GM18520 (cell line): ENCODE data around the gene THOC5.
"Not testable (repeated sequence)": the region's sequence is repeated elsewhere in the genome, so short reads cannot be mapped to it uniquely, and the experiment has no call there.

Experiments used
- ATAC-seq: cut with Tn5 transposase; IDR thresholded peaks from one replicate; pipeline ENCODE4 v1.9.1; 2021; ENCODE audit not compliant: unreplicated experiment

The THOC5 gene

DNA sequence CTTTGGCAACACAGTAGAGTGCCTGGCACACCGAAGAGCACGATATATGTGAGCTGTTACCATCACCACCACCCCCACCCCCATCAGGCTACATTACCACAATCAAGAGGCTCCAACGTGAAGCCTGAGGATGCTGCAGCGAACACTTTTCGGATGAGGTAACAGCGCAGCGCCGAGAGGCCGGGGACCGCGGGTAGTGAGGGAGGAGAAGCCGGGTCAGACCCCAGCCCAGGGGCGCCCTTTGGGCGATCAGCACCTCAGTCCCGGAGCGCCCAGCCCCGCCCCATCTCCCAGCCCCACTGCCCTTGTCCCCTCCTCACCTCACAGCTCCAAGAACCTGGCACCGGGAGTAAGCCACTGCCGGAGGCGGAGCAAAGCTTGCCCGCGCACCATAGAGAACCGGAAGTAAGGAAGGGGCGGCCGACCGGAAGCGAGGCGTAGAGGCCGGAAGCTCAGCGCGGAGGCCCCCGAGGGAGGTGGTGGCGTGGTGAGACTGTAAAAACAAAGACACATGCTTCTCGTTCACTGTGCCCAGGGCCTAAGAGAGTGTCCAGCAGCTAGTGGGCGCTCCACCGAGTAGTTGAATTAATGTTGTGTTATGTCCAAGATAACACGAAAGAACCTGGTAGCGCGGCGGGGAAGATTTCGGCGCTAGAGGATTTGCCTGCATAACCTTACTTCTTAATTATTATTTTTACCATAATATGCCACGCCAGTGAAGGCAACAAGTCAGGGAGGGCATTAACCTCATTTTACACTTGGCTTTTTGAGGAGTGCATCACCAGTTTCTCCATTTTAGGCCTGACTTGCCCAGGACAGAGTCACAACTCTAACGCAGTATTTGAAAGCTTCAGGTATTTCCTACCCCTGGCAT is at the start of gene THOC5:
Gene THOC5 (minus strand): TSS at position 407 of the 874 bp plus-strand sequence. CDS start 4,610 bp downstream, outside the sequence.
- ATAC-seq, result peak; percentile 93

DNA sequence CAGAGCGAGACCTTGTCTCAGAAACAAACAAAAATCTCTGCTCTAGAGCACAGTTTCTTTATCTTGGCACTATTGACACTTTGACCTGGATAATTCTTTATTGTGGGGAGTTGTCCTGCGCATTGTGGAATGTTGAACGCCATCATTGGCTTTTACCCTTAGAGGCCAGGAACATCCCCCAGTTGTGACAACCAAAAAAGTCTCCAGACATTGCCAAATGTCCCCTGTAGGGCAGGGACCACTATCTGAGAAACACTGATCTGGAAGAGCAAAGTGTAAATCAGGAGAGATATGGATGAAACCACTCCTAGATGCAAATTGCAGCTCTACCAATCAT is 45.1 kb upstream of the THOC5 start:
- no peak for ATAC-seq

DNA sequence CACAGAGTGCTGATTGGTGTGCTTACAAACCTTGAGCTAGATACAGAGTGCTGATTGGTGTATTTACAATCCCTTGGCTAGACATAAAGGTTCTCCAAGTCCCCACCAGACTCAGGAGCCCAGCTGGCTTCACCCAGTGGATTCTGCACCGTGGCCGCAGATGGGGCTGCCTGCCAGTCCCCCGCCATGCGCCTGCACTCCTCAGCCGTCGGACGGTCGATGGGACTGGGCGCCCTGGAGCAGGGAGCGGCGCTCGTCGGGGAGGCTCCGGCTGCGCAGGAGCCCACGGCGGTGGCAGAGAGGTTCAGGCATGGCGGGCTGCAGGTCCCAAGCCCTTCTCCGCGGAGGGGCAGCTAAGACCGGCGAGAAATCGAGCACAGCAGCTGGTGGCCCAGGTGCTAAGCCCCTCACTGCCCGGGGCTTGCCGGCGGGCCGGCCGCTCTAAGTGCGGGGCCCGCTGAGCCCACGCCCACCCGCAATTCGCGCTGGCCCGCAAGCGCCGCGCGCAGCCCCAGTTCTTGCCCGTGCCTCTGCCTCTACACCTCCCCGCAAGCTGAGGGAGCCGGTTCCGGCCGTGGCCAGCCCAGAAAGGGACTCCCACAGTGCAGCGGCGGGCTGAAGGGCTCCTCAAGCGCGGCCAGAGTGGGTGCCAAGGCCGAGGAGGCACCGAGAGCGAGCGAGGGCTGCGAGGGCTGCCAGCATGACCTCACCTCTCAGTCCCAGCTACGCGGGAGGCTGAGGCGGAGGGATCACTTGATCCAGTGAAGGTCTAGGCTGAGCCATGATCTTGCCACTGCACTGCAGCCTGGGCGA is 44.5 kb upstream of the THOC5 start:
- not testable (repeated sequence) for ATAC-seq

DNA sequence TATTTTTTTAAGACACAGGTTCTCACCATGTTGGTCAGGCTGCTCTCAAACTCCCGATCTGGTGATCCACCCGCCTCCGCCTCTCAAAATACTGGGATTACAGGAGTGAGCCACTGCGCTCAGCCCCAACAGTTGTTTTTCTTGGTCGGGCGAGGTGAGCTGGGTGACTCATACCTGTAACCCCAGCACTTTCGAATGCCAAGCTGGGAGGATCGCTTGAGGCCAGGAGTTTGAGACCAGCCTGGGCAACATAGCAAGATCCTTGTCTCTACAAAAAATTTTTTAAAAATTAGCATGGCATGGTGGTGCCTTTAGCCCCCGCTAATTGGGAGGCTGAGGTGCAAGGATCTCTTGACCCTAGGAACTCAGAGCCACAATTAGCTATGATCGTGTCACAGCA is 42.9 kb upstream of the THOC5 start:
- ATAC-seq, result no peak

- not testable (repeated sequence) for ATAC-seq
Observed at GRCh38 chr22:29594447-29594846, 40.9 kb upstream of the THOC5 start.

GRCh38 chr22:29593923-29594322 is 40.4 kb upstream of the THOC5 start:
- no peak for ATAC-seq

- ATAC-seq, result no peak
Observed at GRCh38 chr22:29587938-29588699, 34.6 kb upstream of the THOC5 start.

DNA sequence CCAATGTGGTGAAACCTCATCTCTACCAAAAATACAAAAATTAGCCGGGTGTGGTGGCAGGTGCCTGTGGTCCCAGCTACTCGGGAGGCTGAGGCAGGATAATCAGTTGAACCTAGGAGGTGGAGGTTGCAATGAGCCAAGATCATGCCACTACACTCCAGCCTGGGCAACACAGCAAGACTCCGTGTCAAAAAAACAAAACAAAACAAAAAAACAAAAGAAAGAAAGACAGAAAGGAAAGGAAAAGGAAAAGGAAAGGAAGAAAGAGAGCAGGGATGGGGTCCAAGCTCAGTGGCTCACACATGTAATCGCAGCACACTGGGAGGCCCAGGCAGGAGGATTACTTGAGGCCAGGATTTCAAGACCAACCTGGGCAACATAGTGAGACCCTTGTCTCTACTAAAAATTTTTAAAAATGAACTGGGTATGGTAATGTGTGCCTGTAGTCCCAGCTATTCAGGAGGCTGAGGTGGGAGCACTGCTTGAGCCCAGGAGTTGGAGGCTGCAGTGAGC is 32.7 kb upstream of the THOC5 start:
- not testable (repeated sequence) for ATAC-seq

DNA sequence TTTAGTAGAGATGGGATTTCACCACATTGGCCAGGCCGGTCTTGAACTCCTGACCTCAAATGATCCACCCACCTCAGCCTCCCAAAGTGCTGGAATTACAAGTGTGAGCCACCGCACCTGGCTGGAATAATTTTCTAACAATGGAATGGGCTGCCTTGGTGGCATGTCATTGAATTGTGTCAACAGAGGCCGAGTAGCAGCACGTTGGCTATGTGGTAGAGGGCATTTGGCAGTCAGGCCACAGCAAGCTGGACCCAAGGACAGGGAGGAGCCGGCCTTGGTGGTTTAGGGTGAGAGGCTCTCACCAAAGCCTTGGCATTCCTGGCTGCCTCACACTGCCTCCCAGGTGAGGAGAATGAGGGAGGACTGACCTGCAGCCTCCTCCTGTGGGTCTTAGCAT is 31.4 kb upstream of the THOC5 start:
- ATAC-seq, result no peak

- no peak for ATAC-seq
Observed at GRCh38 chr22:29581799-29582198, 28.2 kb upstream of the THOC5 start.

GRCh38 chr22:29580200-29580810 is 26.7 kb upstream of the THOC5 start:
- ATAC-seq, result no peak

DNA sequence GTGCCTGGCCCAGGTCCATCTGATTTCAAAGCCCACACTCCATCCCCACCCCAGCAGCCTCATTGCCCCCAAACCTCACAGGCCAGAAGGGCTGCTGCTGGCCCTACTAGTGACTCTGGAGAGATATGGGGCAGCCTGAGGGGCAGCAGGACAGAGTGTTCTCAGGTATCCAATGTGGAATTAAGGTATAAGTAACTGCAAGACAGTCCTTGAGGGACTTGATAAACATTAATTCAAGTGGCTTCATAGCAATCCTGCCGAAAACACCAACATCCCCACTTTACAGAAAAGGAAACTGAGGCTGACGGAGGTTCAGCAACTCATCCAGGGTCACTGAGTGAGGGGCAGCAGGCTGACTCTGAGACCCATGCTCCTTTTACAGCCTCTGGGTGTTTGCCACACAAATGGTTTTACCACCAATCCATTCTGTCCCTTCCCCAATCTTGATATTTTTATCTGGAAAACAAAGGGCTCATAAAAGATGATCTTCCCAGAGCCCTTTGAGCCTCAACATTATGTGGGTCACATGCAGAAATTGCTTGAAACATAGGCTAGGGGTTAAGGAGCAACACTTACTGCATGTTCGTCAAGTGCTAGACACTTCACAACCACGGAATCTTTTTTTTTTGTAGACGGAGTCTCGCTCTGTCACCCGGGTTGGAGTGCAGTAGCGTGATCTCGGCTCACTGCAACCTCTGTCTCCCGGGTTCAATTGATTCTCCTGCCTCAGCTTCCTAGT is 25.1 kb upstream of the THOC5 start:
- ATAC-seq, result no peak

- ATAC-seq, result no peak
Observed at GRCh38 chr22:29574762-29575450, 21.3 kb upstream of the THOC5 start.

- no peak for ATAC-seq
Observed at GRCh38 chr22:29570912-29571549, 17.5 kb upstream of the THOC5 start.

DNA sequence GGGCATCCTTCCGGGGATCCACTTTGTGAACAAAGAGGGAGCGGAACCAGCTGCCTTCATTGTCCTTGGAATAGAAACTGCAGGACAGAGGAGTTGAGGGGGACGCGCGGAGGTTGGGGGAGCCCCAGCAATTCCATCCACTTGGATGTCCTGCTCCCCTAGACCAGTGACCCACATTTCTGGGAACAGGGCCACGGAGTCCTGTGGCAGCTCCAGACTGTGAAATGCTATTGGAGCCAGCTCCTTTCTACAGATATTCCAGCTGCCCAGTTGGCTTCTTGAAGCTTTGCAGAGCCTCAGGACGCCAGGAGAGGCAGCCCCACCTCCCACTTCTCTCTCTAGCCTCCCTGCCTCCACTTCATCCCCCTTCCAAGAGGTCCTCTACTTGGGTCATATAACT is 16.9 kb upstream of the THOC5 start:
- ATAC-seq, result no peak

DNA sequence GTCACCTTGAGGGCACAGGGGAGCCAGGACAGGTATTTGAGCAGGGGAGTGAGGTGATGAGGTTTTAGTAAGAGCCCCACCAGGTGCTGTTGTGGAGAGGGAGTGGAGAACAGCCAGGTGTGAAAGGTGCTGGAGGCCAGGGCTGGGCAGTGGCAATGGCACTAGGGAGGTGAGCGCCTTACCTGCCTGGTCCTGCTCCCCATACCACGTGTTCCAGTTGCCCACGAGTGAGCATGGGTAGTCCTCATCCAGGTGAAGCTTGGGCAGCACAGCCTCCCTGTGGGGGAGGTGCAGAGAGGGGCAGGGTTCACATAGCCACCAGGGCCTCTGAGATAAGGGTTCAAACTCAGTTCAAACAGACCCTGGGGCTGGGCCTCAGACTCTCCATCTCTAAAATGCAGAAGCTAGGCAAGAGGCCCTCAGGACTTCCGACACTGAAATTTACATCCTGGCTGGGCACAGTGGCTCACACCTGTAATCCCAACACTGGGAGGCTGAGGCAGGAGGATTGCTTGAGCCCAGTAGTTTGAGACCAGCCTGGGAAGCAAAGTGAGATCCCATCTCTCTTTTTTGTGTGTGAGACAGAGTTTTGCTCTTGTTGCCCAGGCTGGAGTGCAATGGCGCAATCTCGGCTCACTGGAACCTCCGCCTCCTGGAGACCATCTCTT is 15.6 kb upstream of the THOC5 start:
- no peak for ATAC-seq

- ATAC-seq, result no peak
Observed at GRCh38 chr22:29567338-29567737, 13.8 kb upstream of the THOC5 start.

GRCh38 chr22:29566513-29566912 is 13.0 kb upstream of the THOC5 start:
- ATAC-seq, result not testable (repeated sequence)
